ENCODE data around the gene USF2.

USF2 gene

DNA sequence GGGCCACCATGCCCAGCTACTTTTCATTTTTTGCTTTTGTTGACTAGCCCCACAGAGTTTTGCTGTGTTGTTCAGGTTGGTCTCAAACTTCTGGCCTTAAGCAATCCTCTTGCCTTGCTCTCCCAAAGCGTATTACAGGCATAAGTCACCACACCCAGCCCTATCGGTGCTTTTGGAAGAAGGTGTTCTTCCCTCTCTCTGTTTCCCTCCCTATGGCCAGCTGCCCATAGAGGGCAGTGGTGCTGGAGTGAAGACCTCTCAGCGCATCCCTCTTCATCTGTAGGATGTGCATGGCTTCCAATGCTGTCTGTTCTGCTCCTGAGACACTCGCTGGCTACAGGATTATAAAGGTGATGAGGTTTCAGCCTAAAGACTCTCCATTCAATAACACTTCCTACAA is 58.9 kb downstream of the USF2 start:
- DNase-seq, result no peak

DNA sequence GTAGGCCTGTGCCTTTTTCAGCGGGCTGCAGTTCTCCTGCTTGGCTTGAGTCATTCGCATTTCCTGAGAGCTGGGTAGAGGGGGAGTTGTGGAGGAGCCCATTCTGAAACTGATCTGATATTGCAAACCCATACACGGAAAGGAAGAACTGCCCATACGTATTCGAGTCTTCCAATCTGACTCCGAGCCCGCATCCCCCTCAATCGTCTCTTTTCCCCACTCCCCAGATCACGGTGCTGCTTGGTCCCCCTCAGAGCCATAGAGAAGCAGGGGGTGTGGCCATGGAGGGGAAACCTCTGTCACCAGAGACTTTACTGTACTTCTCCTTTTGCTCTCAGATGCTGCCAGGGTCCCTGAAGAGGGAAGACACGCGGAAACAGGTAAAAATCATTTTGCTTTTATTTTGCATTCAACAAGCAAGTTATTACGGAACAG is 60.1 kb downstream of the USF2 start, which contains the start of gene CD22:
Gene CD22 (plus strand): TSS at position 337 of the 435 bp plus-strand sequence. CDS start 2,854 bp downstream, outside the sequence.
- no peak for DNase-seq

GRCh38 chr19:35329323-35329722 is 60.6 kb downstream of the USF2 start:
- no peak for DNase-seq

Data from GF-D8 (cell line).